Sciatic nerve (tissue), 2 donors: ENCODE results near the gene RGS5. TPM values are rescaled to one million over a fixed set of nuclear protein-coding genes. Genes with fewer than 3 reads are reported as not detected.

Experiments used
- ATAC-seq: fragments of 200-7000 bp; cut with Tn5 transposase; one replicate; pipeline ENCODE4 v1.9.1; 2020; ENCODE audit warnings: mild to moderate bottlenecking, moderate library complexity
- DNase-seq: peaks from one replicate; pipeline ENCODE4 v3.0.0-alpha.2; 2020; ENCODE audit warnings: low spot score
- intact Hi-C: fragments of 100-400 bp; cut with DNase I; formaldehyde crosslinking; loops from one replicate; pipeline ENCODE4 v1.14.2; 2022
- total RNA-seq: library from RNA; stranded (reverse); fragmentation: NEBNext Ultra II Directional; extraction: Animal tissue kit (Norgen Biotek cat#: 25700); gene quantifications from one replicate; pipeline ENCODE4 v1.2.1, GENCODE V29; 2021
- donor health status: DM: no; HTN: no; CAD: no.
- donor health status: DM: no; HTN: no; CAD: no.

Gene RGS5
- total RNA-seq, 1 donor from 2014 or later = 60.2 TPM

GRCh38 chr1:163188947-163189346, 13.8 kb downstream of the RGS5 start:
- DNase-seq (no peak), ATAC-seq (no peak)
- intact Hi-C loops = no loop called here

GRCh38 chr1:163187849-163188248, 14.9 kb downstream of the RGS5 start:
- DNase-seq (no peak), ATAC-seq (no peak)

GRCh38 chr1:163186862-163187261, 15.9 kb downstream of the RGS5 start:
- ATAC-seq = no peak
- intact Hi-C loops = no loop called here
- DNase-seq = no peak

More at GRCh38 chr1:163187849-163188248, 14.9 kb downstream of the RGS5 start:
- intact Hi-C loops = no loop called here

GRCh38 chr1:163182330-163182949, 20.3 kb downstream of the RGS5 start:
- peak; percentile 75 for ATAC-seq
- DNase-seq = no peak
- intact Hi-C loops = no loop called here

GRCh38 chr1:163178628-163179027, 24.1 kb downstream of the RGS5 start:
- intact Hi-C loops = no loop called here
- DNase-seq = no peak
- ATAC-seq = no peak

- intact Hi-C loops = no loop called here
- DNase-seq = no peak
- ATAC-seq = no peak
Observed at GRCh38 chr1:163176797-163177196, 25.9 kb downstream of the RGS5 start.

GRCh38 chr1:163174524-163175437, 27.9 kb downstream of the RGS5 start:
- DNase-seq (peak; percentile 87), ATAC-seq (peak; percentile 67)
- intact Hi-C loops = no loop called here

GRCh38 chr1:163173121-163173520, 29.6 kb downstream of the RGS5 start:
- ATAC-seq (no peak), DNase-seq (no peak)
- intact Hi-C loops = no loop called here

- no peak for ATAC-seq
- intact Hi-C loops = no loop called here
- no peak for DNase-seq
Observed at GRCh38 chr1:163172596-163172995, 30.1 kb downstream of the RGS5 start.

GRCh38 chr1:163171826-163172225, 30.9 kb downstream of the RGS5 start:
- DNase-seq (no peak), ATAC-seq (no peak)
- intact Hi-C loops = no loop called here

- no peak for ATAC-seq
- DNase-seq = no peak
- intact Hi-C loops = no loop called here
Observed at GRCh38 chr1:163170975-163171676, 31.6 kb downstream of the RGS5 start.

- intact Hi-C loops = no loop called here
- no peak for ATAC-seq
- DNase-seq = no peak
Observed at GRCh38 chr1:163170331-163170730, 32.4 kb downstream of the RGS5 start.

GRCh38 chr1:163169553-163169952, 33.2 kb downstream of the RGS5 start:
- intact Hi-C loops = no loop called here
- DNase-seq (no peak), ATAC-seq (no peak)

- intact Hi-C loops = no loop called here
- ATAC-seq = peak; percentile 70
Observed at GRCh38 chr1:163168053-163168452, 34.7 kb downstream of the RGS5 start.

GRCh38 chr1:163166886-163167555, 35.7 kb downstream of the RGS5 start:
- DNase-seq (no peak), ATAC-seq (no peak)
- intact Hi-C loops = no loop called here

More at GRCh38 chr1:163168053-163168452, 34.7 kb downstream of the RGS5 start:
- DNase-seq = no peak

GRCh38 chr1:163165119-163165518, 37.6 kb downstream of the RGS5 start:
- intact Hi-C loops = no loop called here
- DNase-seq (no peak), ATAC-seq (no peak)

GRCh38 chr1:163163881-163164582, 38.7 kb downstream of the RGS5 start:
- ATAC-seq (no peak), DNase-seq (no peak)
- intact Hi-C loops = no loop called here

GRCh38 chr1:163163163-163163562, 39.6 kb downstream of the RGS5 start:
- no peak for DNase-seq
- ATAC-seq = no peak
- intact Hi-C loops = no loop called here
